Measurements from ENCODE around the gene MOB3A. TPM values are rescaled to one million over a fixed set of nuclear protein-coding genes. Genes with fewer than 3 reads are reported as not detected.

Gene MOB3A
- 10.5 to 11.7 TPM (median 10.7 TPM) in 5 replicates for total RNA-seq (2022; extraction: Qiagen RNA extraction; ENCODE audit: low read depth)

GRCh38 chr19:2096034-2096479 is at the start of gene MOB3A:
Gene MOB3A (minus strand): TSS chr19:2096326. CDS start chr19:2078560, 17,766 bp downstream.

GRCh38 chr19:2096480-2097202 is 515 bp upstream of the MOB3A start, which contains the start of gene IZUMO4:
Gene IZUMO4 (plus strand): TSS chr19:2096915. CDS start chr19:2096946, 31 bp downstream.

GRCh38 chr19:2050991-2051772 is 44.9 kb downstream of the MOB3A start, which contains the start of gene MKNK2:
Gene MKNK2 (minus strand): TSS chr19:2051244. CDS start chr19:2050851, 393 bp downstream.

Other genes starting within 250 kb of the MOB3A start
- gene REXO1, start 247.8 kb downstream of the MOB3A start, total RNA-seq (2022; extraction: Qiagen RNA extraction; ENCODE audit: low read depth): 18.7 to 22.8 TPM (median 19.8 TPM) in 5 replicates
- 18.2 to 29.1 TPM (median 24.8 TPM) in 5 replicates for gene KLF16, start 232.7 kb downstream of the MOB3A start, total RNA-seq (2022; extraction: Qiagen RNA extraction; ENCODE audit: low read depth)
- 18.8 to 39.2 TPM (median 35.8 TPM) in 5 replicates for gene ABHD17A, start 210.8 kb downstream of the MOB3A start, total RNA-seq (2022; extraction: Qiagen RNA extraction; ENCODE audit: low read depth)
- gene ADAT3, start 190.9 kb downstream of the MOB3A start, total RNA-seq (2022; extraction: Qiagen RNA extraction; ENCODE audit: low read depth): 2.8 to 7.6 TPM (median 6.3 TPM) in 5 replicates
- gene SCAMP4, start 190.9 kb downstream of the MOB3A start, total RNA-seq (2022; extraction: Qiagen RNA extraction; ENCODE audit: low read depth): 45.8 to 74.4 TPM (median 54.8 TPM) in 5 replicates
- 32.6 to 49.8 TPM (median 45.6 TPM) in 5 replicates for gene CSNK1G2, start 155.2 kb downstream of the MOB3A start, total RNA-seq (2022; extraction: Qiagen RNA extraction; ENCODE audit: low read depth)
- 28.5 to 46.5 TPM (median 39.4 TPM) in 5 replicates for gene BTBD2, start 80.6 kb downstream of the MOB3A start, total RNA-seq (2022; extraction: Qiagen RNA extraction; ENCODE audit: low read depth)
- gene MKNK2, start 45.1 kb downstream of the MOB3A start, total RNA-seq (2022; extraction: Qiagen RNA extraction; ENCODE audit: low read depth): 27.2 to 56.0 TPM (median 48.2 TPM) in 5 replicates
- 0.46 to 0.97 TPM (median 0.55 TPM) in 5 replicates for gene IZUMO4, start 589 bp upstream of the MOB3A start, total RNA-seq (2022; extraction: Qiagen RNA extraction; ENCODE audit: low read depth)
- gene AP3D1, start 55.2 kb upstream of the MOB3A start, total RNA-seq (2022; extraction: Qiagen RNA extraction; ENCODE audit: low read depth): 65.1 to 87.0 TPM (median 85.0 TPM) in 5 replicates
- gene DOT1L, start 67.6 kb upstream of the MOB3A start, total RNA-seq (2022; extraction: Qiagen RNA extraction; ENCODE audit: low read depth): 11.9 to 18.4 TPM (median 16.2 TPM) in 5 replicates
- 36.6 to 53.7 TPM (median 50.9 TPM) in 5 replicates for gene PLEKHJ1, start 140.0 kb upstream of the MOB3A start, total RNA-seq (2022; extraction: Qiagen RNA extraction; ENCODE audit: low read depth)
- gene SF3A2, start 140.5 kb upstream of the MOB3A start, total RNA-seq (2022; extraction: Qiagen RNA extraction; ENCODE audit: low read depth): 64.6 to 77.1 TPM (median 71.0 TPM) in 5 replicates
- gene AMH, start 153.0 kb upstream of the MOB3A start, total RNA-seq (2022; extraction: Qiagen RNA extraction; ENCODE audit: low read depth): 10.6 to 22.6 TPM (median 18.9 TPM) in 5 replicates
- gene JSRP1, start 160.1 kb upstream of the MOB3A start, total RNA-seq (2022; extraction: Qiagen RNA extraction; ENCODE audit: low read depth): 0.79 to 1.2 TPM (median 0.89 TPM) in 5 replicates
- gene PEAK3, start 185.8 kb upstream of the MOB3A start, total RNA-seq (2022; extraction: Qiagen RNA extraction; ENCODE audit: low read depth): not detected in 5 replicates
- gene LINGO3, start 211.8 kb upstream of the MOB3A start, total RNA-seq (2022; extraction: Qiagen RNA extraction; ENCODE audit: low read depth): 0.03 TPM in 1 of 5 replicates, not detected in the others
- gene LSM7, start 232.3 kb upstream of the MOB3A start, total RNA-seq (2022; extraction: Qiagen RNA extraction; ENCODE audit: low read depth): 138 to 162 TPM (median 144 TPM) in 5 replicates
- gene SPPL2B, start 232.4 kb upstream of the MOB3A start, total RNA-seq (2022; extraction: Qiagen RNA extraction; ENCODE audit: low read depth): 16.3 to 26.0 TPM (median 17.3 TPM) in 5 replicates